Coronary artery (tissue), 2 donors: ENCODE data around the gene CDC42SE2.
"Not testable (repeated sequence)": the region's sequence is repeated elsewhere in the genome, so short reads cannot be mapped to it uniquely, and the experiment has no call there.

ENCODE experiments used
- DNase-seq: peaks from one replicate; pipeline ENCODE4 v3.0.0-alpha.2; 2017; ENCODE audit warnings: low spot score
- H3K27ac ChIP-seq, 2 donors: fragments of 200-600 bp; sonication (generic); one replicate each; pipeline ENCODE4 v1.5.1; 2016 to 2019
- H3K4me3 ChIP-seq: fragments of 200-600 bp; sonication (generic); 2 replicates; pipeline ENCODE4 v1.5.1; 2016; ENCODE audit warnings: mild to moderate bottlenecking, moderate library complexity
- TF ChIP-seq, protein P1 (sequence below): fragments of 200-600 bp; sonication (generic); IDR thresholded peaks from one replicate; pipeline ENCODE4 v1.5.1; 2019; ENCODE audit warnings: antibody characterized with exemption

Gene CDC42SE2

GRCh38 chr5:131277447-131277846 is 13.6 kb downstream of the CDC42SE2 start:
- TF ChIP-seq, protein P1, sequence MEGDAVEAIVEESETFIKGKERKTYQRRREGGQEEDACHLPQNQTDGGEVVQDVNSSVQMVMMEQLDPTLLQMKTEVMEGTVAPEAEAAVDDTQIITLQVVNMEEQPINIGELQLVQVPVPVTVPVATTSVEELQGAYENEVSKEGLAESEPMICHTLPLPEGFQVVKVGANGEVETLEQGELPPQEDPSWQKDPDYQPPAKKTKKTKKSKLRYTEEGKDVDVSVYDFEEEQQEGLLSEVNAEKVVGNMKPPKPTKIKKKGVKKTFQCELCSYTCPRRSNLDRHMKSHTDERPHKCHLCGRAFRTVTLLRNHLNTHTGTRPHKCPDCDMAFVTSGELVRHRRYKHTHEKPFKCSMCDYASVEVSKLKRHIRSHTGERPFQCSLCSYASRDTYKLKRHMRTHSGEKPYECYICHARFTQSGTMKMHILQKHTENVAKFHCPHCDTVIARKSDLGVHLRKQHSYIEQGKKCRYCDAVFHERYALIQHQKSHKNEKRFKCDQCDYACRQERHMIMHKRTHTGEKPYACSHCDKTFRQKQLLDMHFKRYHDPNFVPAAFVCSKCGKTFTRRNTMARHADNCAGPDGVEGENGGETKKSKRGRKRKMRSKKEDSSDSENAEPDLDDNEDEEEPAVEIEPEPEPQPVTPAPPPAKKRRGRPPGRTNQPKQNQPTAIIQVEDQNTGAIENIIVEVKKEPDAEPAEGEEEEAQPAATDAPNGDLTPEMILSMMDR, result no peak
- DNase-seq, result no peak
- H3K4me3 ChIP-seq, result no peak overlapping the region
- H3K27ac ChIP-seq, result no peak overlapping the region

DNA sequence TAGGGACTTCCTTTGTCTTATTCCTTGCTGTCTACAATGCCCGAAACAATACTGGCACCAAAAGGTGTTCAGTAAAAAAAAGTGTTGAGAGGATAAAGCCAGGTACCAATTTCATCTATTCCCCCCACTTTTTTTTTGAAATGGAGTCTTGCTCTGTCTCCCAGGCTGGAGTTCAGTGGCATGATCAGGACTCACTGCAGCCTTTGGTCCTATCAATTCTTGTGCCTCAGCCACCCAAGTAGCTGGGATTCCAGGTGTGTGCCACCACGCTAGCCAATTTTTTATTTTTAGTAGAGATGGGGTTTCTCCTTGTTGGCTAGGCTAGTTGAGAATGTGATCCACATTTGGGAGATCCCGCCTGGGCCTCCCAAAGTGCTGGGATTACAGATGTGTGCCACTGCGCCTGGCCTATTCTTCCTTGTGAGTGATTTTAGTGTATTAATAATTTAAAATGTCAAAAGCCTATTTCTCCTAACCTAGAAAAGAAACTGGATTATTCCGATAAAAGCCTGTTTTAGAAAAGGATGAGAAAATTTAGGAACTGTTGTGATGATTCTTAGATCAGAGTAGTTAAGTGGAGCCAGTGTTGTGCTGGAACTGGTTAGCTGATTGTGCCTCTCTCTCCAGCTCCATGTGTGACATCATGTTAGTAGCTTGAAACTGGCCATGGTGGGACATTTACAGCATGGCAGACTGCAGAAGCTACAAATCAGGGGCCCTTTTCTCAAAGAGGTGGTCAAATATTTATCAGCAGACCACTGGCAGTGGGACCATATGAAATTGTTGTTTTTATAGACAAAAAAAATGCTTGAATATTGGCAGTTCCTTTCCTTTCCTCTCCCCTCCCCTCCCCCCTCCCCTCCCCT is 14.3 kb downstream of the CDC42SE2 start:
- H3K4me3 ChIP-seq, result no peak overlapping the region
- no peak for DNase-seq
- H3K27ac ChIP-seq, result no peak overlapping the region
- TF ChIP-seq, protein P1, result no peak

- DNase-seq, H3K27ac ChIP-seq, H3K4me3 ChIP-seq: not testable (repeated sequence)
Measured at GRCh38 chr5:131278741-131279124, 14.9 kb downstream of the CDC42SE2 start.

- no peak for DNase-seq
- no peak overlapping the region for H3K4me3 ChIP-seq
- TF ChIP-seq, protein P1, result no peak
- H3K27ac ChIP-seq, result no peak overlapping the region
Measured at GRCh38 chr5:131279204-131279603, 15.4 kb downstream of the CDC42SE2 start.

GRCh38 chr5:131280417-131280816 is 16.6 kb downstream of the CDC42SE2 start:
- no peak for DNase-seq
- no peak overlapping the region for H3K27ac ChIP-seq
- TF ChIP-seq, protein P1, result no peak
- no peak overlapping the region for H3K4me3 ChIP-seq

GRCh38 chr5:131281133-131281867 is 17.4 kb downstream of the CDC42SE2 start:
- TF ChIP-seq, protein P1, result no peak
- Histone ChIP-seq H3K4me3 (no peak overlapping the region), H3K27ac (no peak overlapping the region)
- no peak for DNase-seq

DNA sequence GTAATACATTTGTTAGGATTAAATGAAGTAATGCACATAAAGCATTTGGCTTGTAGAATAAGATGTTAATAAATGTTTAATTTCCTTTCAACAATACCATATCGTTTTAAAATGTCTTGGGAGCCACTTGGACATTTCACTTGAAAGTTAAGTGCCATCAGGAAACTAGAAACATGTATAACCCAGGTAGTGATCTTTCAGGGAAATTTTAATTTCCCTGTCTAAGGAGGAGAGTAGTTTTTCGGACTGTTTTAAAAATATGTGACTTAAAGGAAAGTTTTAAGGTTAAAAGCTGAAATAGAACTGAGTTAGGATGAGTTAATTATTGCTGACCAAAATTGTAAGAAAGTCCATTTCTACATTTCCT is 18.0 kb downstream of the CDC42SE2 start:
- no peak overlapping the region for H3K4me3 ChIP-seq
- no peak for DNase-seq
- no peak overlapping the region for H3K27ac ChIP-seq
- TF ChIP-seq, protein P1, result no peak
